Measurements from ENCODE around the gene SVOP. TPM values are rescaled to one million over a fixed set of nuclear protein-coding genes. Genes with fewer than 3 reads are reported as not detected.

The SVOP gene
- total and polyA plus RNA-seq, 2 experiments from 2014 or later: 0.10 TPM; not detected in 1

GRCh38 chr12:109053382-109054123 lies 32.7 kb upstream of the SVOP start (continued):
- TF ChIP-seq CTCF (conservative IDR thresholded peaks at IDR 0.05; ENCODE audit: low read depth in 2 of 2): no peak
- TF ChIP-seq REST (IDR thresholded peaks at IDR 0.05; ENCODE audit: unreplicated experiment): no peak
- TF ChIP-seq ZNF114 (CRISPR knock-in tag; IDR thresholded peaks at IDR 0.05): no peak

- H3F3A ChIP-seq (replicated peaks; ENCODE audit: low read depth): no peaks in the 10 kb centered on the region
- peak within 1 kb of the TSS; percentile 97 for H3K4me3 ChIP-seq
- H3K27me3 ChIP-seq (ENCODE audit: insufficient read depth): no peaks in the 10 kb centered on the region
- H3K36me3 ChIP-seq (ENCODE audit: insufficient read depth): no peaks in the 10 kb centered on the region
- H4K20me1 ChIP-seq (replicated peaks; ENCODE audit: insufficient read depth): no peaks in the 10 kb centered on the region; the same call in 1 of the 2 replicates
- no peak within 1 kb of the TSS for H3K27ac ChIP-seq (ENCODE audit: low read depth)
- peaks cover 2% of the 10 kb centered on the region for H3K27me3 Mint-ChIP-seq (ENCODE audit: insufficient read depth, low read depth, poor library complexity)
- H3K9me2 ChIP-seq (ENCODE audit: insufficient read depth): no peaks in the 10 kb centered on the region
- peak within 1 kb of the TSS; percentile 95 for H3K4me3 Mint-ChIP-seq
- DNase-seq (ENCODE audit: low spot score) (peak; percentile 93), ATAC-seq (peak; percentile 95)
- H3K4me1 Mint-ChIP-seq: peaks cover 12% of the 10 kb centered on the region
- peak within 1 kb of the TSS; percentile 99 for H2AFZ ChIP-seq
- H3K79me2 ChIP-seq (replicated peaks; ENCODE audit: insufficient read depth): no peaks in the 10 kb centered on the region
- H3K27ac Mint-ChIP-seq: no peak within 1 kb of the TSS; the same call in 1 of the 2 replicates
- H3K4me2 ChIP-seq: peak within 1 kb of the TSS; percentile 93
- peaks cover 9% of the 10 kb centered on the region; the same call in 1 of the 2 replicates for H3K4me1 ChIP-seq (ENCODE audit: insufficient read depth)
- H3K9me3 Mint-ChIP-seq: no peaks in the 10 kb centered on the region; the same call in 2 of the 3 replicates
- H3K36me3 Mint-ChIP-seq (ENCODE audit: low read depth): no peaks in the 10 kb centered on the region
- TF ChIP-seq REST (IDR thresholded peaks at IDR 0.05; ENCODE audit: unreplicated experiment) (peak; percentile 31), STAT1 (IDR thresholded peaks at IDR 0.05; ENCODE audit: unreplicated experiment) (no peak), ZNF114 (CRISPR knock-in tag; IDR thresholded peaks at IDR 0.05) (no peak), EZH2 (IDR thresholded peaks at IDR 0.05; ENCODE audit: low read depth, unreplicated experiment) (no peak), ETS1 (IDR thresholded peaks at IDR 0.05) (peak; percentile 85), EZH2phosphoT487 (IDR thresholded peaks at IDR 0.05; ENCODE audit: unreplicated experiment) (no peak), CREB1 (CRISPR knock-in tag; IDR thresholded peaks at IDR 0.05; ENCODE audit: low read depth) (peak; percentile 80), CTCF (conservative IDR thresholded peaks at IDR 0.05; ENCODE audit: low read depth in 2 of 2) (no peak)
Observed at GRCh38 chr12:109052414-109053323, 31.8 kb upstream of the SVOP start, which contains the start of gene USP30. Gene USP30, plus strand, starts transcription at chr12:109052576. Its CDS starts 103 bp downstream, at chr12:109052679.

Measured in GM23338 (cell line).